Measurements from ENCODE around the gene RPL23.

- TF ChIP-seq CTCF (IDR thresholded peaks at IDR 0.05): no peak
- no peak for TF ChIP-seq POLR2A (IDR thresholded peaks at IDR 0.05; ENCODE audit: low read depth)
- peak in 1 of 2 donors; percentile 6 for TF ChIP-seq POLR2AphosphoS5 (IDR thresholded peaks at IDR 0.05)
- TF ChIP-seq EP300 (IDR thresholded peaks at IDR 0.05): no peak
These were observed 26.6 kb upstream of the RPL23 start for GRCh38 chr17:38879878-38880665.
